Neutrophil (primary cell): ENCODE results near the gene TMEM234.

Source experiments
- H3K27ac ChIP-seq: fragments of 200-600 bp; sonication (generic); 2 replicates; pipeline ENCODE4 v1.5.1; 2016; ENCODE audit warnings: mild to moderate bottlenecking, moderate library complexity
- H3K27me3 ChIP-seq: fragments of 200-600 bp; sonication (generic); 2 replicates; pipeline ENCODE4 v1.6.0; 2016; ENCODE audit warnings: mild to moderate bottlenecking
- H3K36me3 ChIP-seq: fragments of 200-600 bp; sonication (generic); 2 replicates; pipeline ENCODE4 v1.5.1; 2017
- H3K4me1 ChIP-seq, 2 experiments: fragments of 200-600 bp in 1 of 2; sonication (generic) in 1 of 2; 1 replicate in 1 of 2; 2 replicates in 1 of 2; pipeline versions ENCODE4 v1.5.1 to v1.6.1; 2013 to 2016; ENCODE audit warnings: low read depth in 1 of 2, low read length in 1 of 2, mild to moderate bottlenecking in 1 of 2, moderate library complexity in 1 of 2; ENCODE audit not compliant: control insufficient read depth in 1 of 2, insufficient read depth in 1 of 2
- H3K4me3 ChIP-seq, 2 experiments: fragments of 200-600 bp in 1 of 2; sonication (generic) in 1 of 2; 1 replicate in 1 of 2; 2 replicates in 1 of 2; pipeline ENCODE4 v1.5.1; 2013 to 2016; ENCODE audit warnings: low read depth in 1 of 2, low read length in 1 of 2, mild to moderate bottlenecking in 1 of 2, moderate library complexity in 1 of 2
- H3K9me3 ChIP-seq: fragments of 200-600 bp; sonication (generic); 2 replicates; pipeline ENCODE4 v1.5.1; 2016
- CTCF ChIP-seq: fragments of 200-600 bp; sonication (generic); IDR thresholded peaks from 2 replicates; pipeline ENCODE4 v1.5.1; 2016; ENCODE audit warnings: antibody characterized with exemption

TMEM234 gene

GRCh38 chr1:32232558-32233304 lies 10.6 kb upstream of the TMEM234 start:
- no peak for TF ChIP-seq CTCF
- Histone ChIP-seq H3K4me3 (no peak overlapping the region), H3K27ac (no peak overlapping the region), H3K36me3 (peaks cover 45% of the 10 kb centered on the region), H3K9me3 (no peaks in the 10 kb centered on the region), H3K4me1 (no peaks in the 10 kb centered on the region), H3K27me3 (no peaks in the 10 kb centered on the region)

- no peaks in the 10 kb centered on the region for H3K27me3 ChIP-seq
- H3K27ac ChIP-seq = no peak overlapping the region
- H3K4me3 ChIP-seq = no peak overlapping the region
- TF ChIP-seq CTCF = no peak
- peaks cover 51% of the 10 kb centered on the region for H3K36me3 ChIP-seq
- no peaks in the 10 kb centered on the region for H3K9me3 ChIP-seq
- no peaks in the 10 kb centered on the region for H3K4me1 ChIP-seq
Observed at GRCh38 chr1:32231843-32232432, 9.8 kb upstream of the TMEM234 start.

GRCh38 chr1:32228771-32229170 lies 6.6 kb upstream of the TMEM234 start:
- H3K27ac ChIP-seq = no peak overlapping the region
- peaks cover 62% of the 10 kb centered on the region for H3K36me3 ChIP-seq
- no peaks in the 10 kb centered on the region for H3K4me1 ChIP-seq
- H3K4me3 ChIP-seq = no peak overlapping the region
- H3K9me3 ChIP-seq = no peaks in the 10 kb centered on the region
- TF ChIP-seq CTCF = no peak
- no peaks in the 10 kb centered on the region for H3K27me3 ChIP-seq

DNA sequence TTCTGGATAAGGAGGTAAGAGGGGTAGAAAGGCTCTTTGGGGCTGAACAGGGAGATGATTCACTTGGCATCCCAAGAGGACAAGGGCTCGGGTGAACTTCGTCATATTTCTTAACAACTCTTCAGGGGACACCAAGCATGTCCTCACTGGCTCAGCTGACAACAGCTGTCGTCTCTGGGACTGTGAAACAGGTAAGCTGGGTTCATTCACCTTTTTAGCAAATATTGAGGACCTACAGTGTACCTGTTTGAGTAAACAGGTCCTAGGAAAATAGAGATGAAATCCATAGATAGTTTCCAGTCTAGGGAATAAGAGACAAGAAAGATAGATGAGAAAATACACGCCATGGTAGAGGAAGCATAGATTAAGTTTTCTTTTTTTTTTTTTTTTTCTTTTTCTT lies 2.1 kb upstream of the TMEM234 start:
- no peaks in the 10 kb centered on the region for H3K9me3 ChIP-seq
- no peaks in the 10 kb centered on the region for H3K27me3 ChIP-seq
- peaks cover 50% of the 10 kb centered on the region for H3K36me3 ChIP-seq
- no peak for TF ChIP-seq CTCF
- H3K4me1 ChIP-seq = peaks cover 19 to 26% of the 10 kb centered on the region in 2 experiments
- H3K27ac ChIP-seq = no peak overlapping the region
- no peak overlapping the region for H3K4me3 ChIP-seq

GRCh38 chr1:32223683-32224082 lies 1.5 kb upstream of the TMEM234 start:
- Histone ChIP-seq H3K9me3 (no peaks in the 10 kb centered on the region), H3K4me3 (no peak overlapping the region), H3K4me1 (peaks cover 19 to 26% of the 10 kb centered on the region in 2 experiments), H3K27me3 (no peaks in the 10 kb centered on the region), H3K27ac (no peak overlapping the region), H3K36me3 (peaks cover 46% of the 10 kb centered on the region)
- TF ChIP-seq CTCF = no peak
